Activated T-cell treated with anti-CD3 and anti-CD28 coated beads, Interleukin-2, amount 50 U/mL, for 1 hour (primary cell): ENCODE measurements around the gene KNCN.

Experiments used
- DNase-seq: peaks from one replicate; pipeline ENCODE4 v3.0.0-alpha.2; 2020

The KNCN gene

GRCh38 chr1:46539972-46540371, 11.5 kb downstream of the KNCN start:
- DNase-seq = no peak

GRCh38 chr1:46538147-46538546, 13.3 kb downstream of the KNCN start:
- no peak for DNase-seq

- no peak for DNase-seq
Observed at GRCh38 chr1:46537651-46538050, 13.8 kb downstream of the KNCN start.

- no peak for DNase-seq
Observed at GRCh38 chr1:46536527-46536926, 14.9 kb downstream of the KNCN start.

GRCh38 chr1:46535063-46535462, 16.4 kb downstream of the KNCN start:
- no peak for DNase-seq

- DNase-seq = peak; percentile 69
Observed at GRCh38 chr1:46533179-46533864, 18.1 kb downstream of the KNCN start.

- peak; percentile 78 for DNase-seq
Observed at GRCh38 chr1:46532498-46533178, 18.8 kb downstream of the KNCN start.

GRCh38 chr1:46532095-46532494, 19.4 kb downstream of the KNCN start:
- DNase-seq = no peak

- DNase-seq = no peak
Observed at GRCh38 chr1:46530791-46531409, 20.5 kb downstream of the KNCN start.

GRCh38 chr1:46530311-46530710, 21.1 kb downstream of the KNCN start:
- DNase-seq = no peak

GRCh38 chr1:46529031-46529630, 22.3 kb downstream of the KNCN start:
- DNase-seq = no peak

GRCh38 chr1:46528297-46528955, 23.0 kb downstream of the KNCN start:
- DNase-seq = no peak

GRCh38 chr1:46527474-46528296, 23.8 kb downstream of the KNCN start:
- DNase-seq = peak; percentile 74

- DNase-seq = no peak
Observed at GRCh38 chr1:46526691-46527291, 24.7 kb downstream of the KNCN start.

GRCh38 chr1:46526013-46526690, 25.3 kb downstream of the KNCN start:
- DNase-seq = no peak

- no peak for DNase-seq
Observed at GRCh38 chr1:46525253-46525983, 26.0 kb downstream of the KNCN start.

- no peak for DNase-seq
Observed at GRCh38 chr1:46524843-46525242, 26.6 kb downstream of the KNCN start.

- no peak for DNase-seq
Observed at GRCh38 chr1:46523496-46524353, 27.7 kb downstream of the KNCN start.

- no peak for DNase-seq
Observed at GRCh38 chr1:46522969-46523320, 28.5 kb downstream of the KNCN start.
